ENCODE results near the gene AFDN.

DNA sequence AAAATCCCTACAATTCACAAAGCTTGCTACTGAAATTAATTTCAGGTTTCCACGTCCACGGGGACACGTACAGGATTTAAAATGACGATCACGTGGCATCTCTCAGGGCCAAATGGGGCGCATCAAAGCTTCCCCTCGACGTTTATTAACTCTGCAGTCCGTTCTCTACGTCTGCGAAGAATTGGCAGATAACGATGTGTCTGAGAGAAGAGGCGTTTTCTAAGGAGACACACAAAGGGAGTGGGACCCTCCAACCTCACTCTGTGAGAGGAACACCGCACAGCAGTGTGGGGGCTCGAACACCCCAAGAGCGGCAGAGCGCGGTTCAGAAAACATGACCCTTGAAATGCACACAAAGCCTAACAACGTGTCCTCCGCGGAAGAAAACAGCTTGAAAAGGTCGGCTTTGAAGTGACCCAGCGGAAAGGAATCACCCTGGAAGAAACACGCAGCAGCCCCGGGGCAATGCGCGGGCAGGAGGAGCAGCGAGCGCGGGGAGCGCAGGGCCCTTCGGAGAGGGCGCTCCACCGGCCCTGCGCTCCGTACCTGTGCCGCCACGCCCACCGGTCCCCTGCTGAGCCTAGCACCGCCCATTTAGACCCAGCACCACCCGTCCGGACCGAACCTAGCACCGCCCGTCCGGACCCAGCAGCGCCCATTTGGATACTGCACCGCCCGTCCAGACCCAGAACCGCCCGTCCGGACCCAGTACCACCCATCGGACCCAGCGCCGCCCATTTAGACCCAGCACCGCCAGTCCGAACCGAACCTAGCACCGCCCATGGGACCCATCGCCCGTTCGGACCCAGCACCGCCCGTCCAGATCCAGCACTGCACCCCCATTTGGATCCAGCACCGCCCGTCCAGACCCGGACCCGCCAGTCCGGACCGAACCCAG, 1.1 kb upstream of the AFDN start:
- TF ChIP-seq EZH2 (IDR thresholded peaks at IDR 0.05; ENCODE audit: borderline replicate concordance) (no peak), EZH2phosphoT487 (IDR thresholded peaks at IDR 0.05; ENCODE audit: low read depth, severe bottlenecking, unreplicated experiment) (no peak)
- TF ChIP-seq, protein P1, sequence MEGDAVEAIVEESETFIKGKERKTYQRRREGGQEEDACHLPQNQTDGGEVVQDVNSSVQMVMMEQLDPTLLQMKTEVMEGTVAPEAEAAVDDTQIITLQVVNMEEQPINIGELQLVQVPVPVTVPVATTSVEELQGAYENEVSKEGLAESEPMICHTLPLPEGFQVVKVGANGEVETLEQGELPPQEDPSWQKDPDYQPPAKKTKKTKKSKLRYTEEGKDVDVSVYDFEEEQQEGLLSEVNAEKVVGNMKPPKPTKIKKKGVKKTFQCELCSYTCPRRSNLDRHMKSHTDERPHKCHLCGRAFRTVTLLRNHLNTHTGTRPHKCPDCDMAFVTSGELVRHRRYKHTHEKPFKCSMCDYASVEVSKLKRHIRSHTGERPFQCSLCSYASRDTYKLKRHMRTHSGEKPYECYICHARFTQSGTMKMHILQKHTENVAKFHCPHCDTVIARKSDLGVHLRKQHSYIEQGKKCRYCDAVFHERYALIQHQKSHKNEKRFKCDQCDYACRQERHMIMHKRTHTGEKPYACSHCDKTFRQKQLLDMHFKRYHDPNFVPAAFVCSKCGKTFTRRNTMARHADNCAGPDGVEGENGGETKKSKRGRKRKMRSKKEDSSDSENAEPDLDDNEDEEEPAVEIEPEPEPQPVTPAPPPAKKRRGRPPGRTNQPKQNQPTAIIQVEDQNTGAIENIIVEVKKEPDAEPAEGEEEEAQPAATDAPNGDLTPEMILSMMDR (IDR thresholded peaks at IDR 0.05; ENCODE audit: poor library complexity): no peak
